Measurements from ENCODE around the gene TAS1R1.
"Not testable (repeated sequence)": the region's sequence is repeated elsewhere in the genome, so short reads cannot be mapped to it uniquely, and the experiment has no call there.

The TAS1R1 gene

GRCh38 chr1:6588893-6589520 is 33.9 kb downstream of the TAS1R1 start:
- DNase-seq (ENCODE audit: low read depth in 2 of 2), result no peak

GRCh38 chr1:6590046-6590445 is 34.9 kb downstream of the TAS1R1 start:
- DNase-seq (ENCODE audit: low read depth in 2 of 2), result no peak

GRCh38 chr1:6591222-6591621 is 36.1 kb downstream of the TAS1R1 start:
- no peak for DNase-seq (ENCODE audit: low read depth in 2 of 2)

DNA sequence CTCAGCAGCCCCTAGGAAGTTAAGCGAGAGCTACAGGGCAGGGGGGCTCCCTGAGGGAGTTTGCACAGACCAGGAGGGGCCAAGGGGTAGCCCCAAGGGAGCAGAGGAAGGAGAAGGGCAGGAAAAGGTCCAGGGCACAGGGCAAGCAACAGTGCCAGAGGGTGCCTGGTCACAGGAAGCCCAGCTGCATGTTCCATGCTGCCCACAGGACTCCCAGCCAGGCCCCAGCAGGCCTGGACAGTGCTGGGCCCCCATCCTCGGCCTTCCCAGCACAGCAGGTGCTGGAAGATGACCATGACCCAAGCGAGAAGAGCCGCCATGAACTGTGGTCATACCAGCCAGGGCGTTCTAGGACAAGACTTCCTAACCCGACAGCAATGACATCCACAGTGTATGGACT is 36.5 kb downstream of the TAS1R1 start:
- DNase-seq (ENCODE audit: low read depth in 2 of 2), result no peak

DNA sequence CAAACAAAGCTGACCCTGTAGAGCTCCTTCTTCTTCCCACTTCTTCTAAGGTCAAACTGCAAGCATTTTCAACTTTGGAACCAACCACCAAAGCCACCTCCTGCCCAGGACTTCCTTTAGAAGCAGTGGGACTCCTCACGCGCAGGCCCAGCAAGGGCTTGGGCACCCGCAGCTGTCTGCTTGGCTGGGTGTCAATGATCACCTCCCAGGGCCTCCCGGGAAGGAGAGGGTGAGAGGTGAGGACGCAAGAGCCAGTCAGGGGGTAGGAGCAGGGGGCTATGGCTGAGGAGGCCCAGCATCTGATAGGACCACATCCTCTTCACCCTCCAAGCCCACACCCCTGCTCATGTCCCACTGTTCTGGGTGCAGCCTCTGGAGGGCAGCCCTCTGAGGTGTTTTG is 37.3 kb downstream of the TAS1R1 start:
- no peak for DNase-seq (ENCODE audit: low read depth in 2 of 2)

DNA sequence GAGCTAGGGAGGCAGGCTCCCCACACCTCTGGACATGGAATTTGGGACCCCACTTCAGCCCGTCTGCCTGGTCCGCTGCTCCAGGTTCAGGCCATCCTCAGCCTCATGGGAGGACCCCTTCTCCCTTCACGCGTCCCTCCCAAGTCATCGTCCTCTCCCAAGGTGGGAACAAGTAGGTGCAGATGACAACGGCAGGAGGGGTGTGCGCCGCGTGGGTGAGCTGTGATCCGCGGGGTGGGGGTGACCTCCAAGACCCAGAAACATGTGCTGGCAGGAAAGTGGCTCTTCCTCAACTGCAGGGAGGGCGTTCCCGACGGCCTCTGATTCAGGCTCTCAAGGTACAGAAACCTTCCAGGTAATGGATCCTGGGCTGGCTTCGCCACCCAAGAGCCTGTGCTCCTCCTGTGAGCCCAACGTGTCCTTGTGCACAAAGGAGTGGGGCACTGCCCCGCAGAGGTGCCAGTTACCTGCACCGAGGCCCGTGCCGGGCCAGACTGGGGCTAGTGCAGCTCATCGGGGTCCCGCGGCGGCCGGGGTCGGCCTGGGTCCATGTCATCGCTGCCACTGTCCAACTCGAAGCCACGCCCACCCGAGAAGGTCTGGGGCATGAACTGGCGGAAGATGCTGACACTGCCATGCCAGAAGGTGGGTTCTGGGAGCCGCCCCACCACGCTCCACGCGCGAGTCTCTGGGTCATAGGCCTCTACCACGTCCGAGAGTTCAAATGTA is 37.9 kb downstream of the TAS1R1 start:
- no peak for DNase-seq (ENCODE audit: low read depth in 2 of 2)

GRCh38 chr1:6593810-6594209 is 38.7 kb downstream of the TAS1R1 start:
- DNase-seq (ENCODE audit: low read depth in 2 of 2), result no peak

- no peak for DNase-seq (ENCODE audit: low read depth in 2 of 2)
Observed at GRCh38 chr1:6594977-6595740, 40.1 kb downstream of the TAS1R1 start.

GRCh38 chr1:6596351-6596750 is 41.2 kb downstream of the TAS1R1 start:
- DNase-seq (ENCODE audit: low read depth in 2 of 2), result no peak

- DNase-seq (ENCODE audit: low read depth in 2 of 2), result no peak
Observed at GRCh38 chr1:6596886-6597776, 42.0 kb downstream of the TAS1R1 start.

DNA sequence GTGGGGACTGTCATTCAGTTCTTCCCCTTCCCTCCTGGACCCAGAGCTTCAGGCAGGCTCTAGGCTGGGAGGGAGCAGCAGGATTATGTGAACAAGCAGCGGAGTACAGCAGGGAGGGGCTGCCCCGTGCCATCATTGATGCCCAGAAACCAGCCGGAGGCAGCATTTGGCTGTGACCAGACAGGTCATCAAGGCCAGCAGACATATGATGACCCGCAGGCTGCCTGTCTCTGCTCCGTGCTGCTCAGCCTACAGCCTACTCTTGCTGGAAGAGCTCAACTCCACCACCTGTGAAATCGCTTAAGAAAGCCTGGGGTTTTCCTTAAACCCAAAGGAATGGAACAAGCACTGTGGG is 42.6 kb downstream of the TAS1R1 start:
- no peak for DNase-seq (ENCODE audit: low read depth in 2 of 2)

GRCh38 chr1:6599141-6599975 is 44.3 kb downstream of the TAS1R1 start:
- no peak for DNase-seq (ENCODE audit: low read depth in 2 of 2)

GRCh38 chr1:6599991-6600390 is 44.9 kb downstream of the TAS1R1 start:
- DNase-seq (ENCODE audit: low read depth in 2 of 2), result not testable (repeated sequence)

GRCh38 chr1:6600410-6601048 is 45.4 kb downstream of the TAS1R1 start:
- DNase-seq (ENCODE audit: low read depth in 2 of 2), result no peak

DNA sequence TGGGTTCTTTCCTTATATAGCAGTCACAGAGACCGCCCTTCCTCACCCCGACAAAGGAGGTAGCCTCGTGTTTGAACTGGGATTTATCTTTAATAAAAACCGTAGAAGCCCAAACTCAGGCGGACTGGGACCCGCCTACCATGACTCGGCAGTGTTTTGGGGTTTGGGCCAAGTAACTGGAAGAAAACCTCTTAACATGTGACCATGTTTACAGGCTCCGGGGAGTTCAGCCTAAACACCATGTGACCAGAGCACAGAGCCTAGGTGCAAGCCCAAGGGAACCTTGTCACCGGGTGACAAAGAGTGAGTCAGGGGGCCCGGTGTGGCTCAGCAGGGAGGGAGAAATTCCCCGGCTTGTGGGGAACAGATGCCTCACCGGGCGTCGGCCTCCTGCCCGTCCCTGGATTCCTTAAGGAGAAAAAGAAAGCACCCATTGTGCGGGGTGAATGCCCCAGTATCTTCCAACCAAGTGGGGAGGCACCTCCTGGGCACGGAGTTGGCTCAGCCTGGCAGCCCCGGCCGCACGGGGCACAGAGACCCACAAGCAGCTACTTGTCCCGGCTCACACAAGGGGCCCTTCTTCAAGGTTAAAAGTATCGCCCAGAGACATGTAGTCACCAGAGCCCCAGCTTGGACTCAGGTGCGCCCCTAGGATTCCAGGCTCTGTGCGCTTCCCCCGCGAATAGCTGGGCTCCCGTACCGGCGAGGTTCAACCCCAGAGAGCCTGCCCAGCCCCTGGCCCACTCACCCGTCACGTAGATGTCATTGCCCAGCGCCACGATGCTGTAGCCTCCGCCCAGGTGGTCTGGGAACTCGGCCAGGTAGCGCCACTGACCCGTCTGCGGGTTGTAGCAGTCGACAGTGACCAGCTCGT is 46.2 kb downstream of the TAS1R1 start:
- peak in 1 of 2 donors; percentile 47 for DNase-seq (ENCODE audit: low read depth in 2 of 2)

GRCh38 chr1:6601923-6602668 is 47.0 kb downstream of the TAS1R1 start:
- DNase-seq (ENCODE audit: low read depth in 2 of 2), result no peak

DNA sequence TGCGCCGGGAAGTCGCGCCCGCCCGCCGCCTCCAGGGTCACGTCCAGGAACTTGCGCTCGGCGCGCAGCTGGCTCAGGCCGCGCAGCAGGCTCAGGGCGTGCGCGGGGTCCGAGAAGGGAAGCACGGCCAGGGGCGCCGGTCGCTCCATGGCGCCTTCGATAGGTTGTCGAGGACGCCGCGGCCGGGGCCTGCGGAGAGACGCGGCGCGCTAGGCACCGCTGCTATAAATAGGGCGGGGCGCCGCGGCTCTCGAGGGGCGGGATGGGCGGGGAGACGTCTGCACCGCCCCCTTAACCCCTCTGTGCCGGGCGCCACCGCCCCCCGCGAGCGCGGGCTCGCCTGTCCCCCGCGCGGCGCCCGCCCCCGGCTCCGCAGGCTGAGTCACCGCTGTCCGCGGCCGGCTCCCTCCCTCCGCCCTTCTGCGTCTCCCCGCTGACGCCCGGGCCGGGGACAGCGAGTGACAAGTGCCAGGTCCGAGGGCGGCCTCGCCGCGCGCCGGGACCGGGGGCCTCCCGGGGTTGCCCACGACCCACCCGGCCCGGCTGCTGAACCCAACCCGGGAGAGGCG is 47.6 kb downstream of the TAS1R1 start, which contains the start of gene KLHL21:
Gene KLHL21, minus strand, starts transcription at position 201 of the 569 bp plus-strand sequence. Its CDS starts 52 bp downstream, at position 149.
- peak; percentile 70 to 79 for DNase-seq (ENCODE audit: low read depth in 2 of 2)

DNA sequence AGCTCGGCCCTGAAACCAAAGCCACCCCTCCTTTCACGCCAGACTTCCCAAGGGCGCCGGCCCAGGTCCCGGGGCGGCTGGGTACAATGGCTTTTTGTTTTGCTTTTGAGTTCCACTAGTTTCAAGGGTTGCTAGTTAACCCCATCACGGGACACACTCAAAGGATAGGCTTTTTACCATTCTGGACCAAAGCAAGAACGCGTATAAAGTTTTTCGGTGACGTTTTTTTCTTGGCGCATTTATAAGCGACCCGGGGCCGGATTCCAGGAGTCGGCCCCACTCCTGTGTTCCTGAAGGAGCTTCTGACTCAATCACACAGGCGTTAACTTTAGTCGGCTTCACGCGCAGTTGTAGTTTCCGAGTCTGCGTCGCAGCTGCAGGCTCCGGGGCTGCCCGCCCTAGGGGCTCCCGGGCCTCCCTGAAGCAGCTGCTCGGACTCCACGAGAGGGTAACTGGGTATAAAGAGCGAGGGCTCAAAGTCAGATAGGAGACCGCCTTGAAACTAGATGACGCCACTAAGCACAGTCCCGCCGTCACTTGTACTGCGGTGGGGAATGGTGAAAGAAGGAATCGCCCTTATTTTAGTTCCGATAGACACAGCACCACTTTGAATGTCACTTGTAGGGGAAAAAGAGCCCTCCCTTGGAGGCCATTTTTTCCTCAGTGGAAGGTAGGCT is 48.3 kb downstream of the TAS1R1 start:
- peak in 1 of 2 donors; percentile 33 for DNase-seq (ENCODE audit: low read depth in 2 of 2)
